Peyer's patch (tissue), 4 donors: ENCODE data around the gene CFAP107. TPM values are rescaled to one million over a fixed set of nuclear protein-coding genes. Genes with fewer than 3 reads are reported as not detected.
"Not testable (repeated sequence)": the region's sequence is repeated elsewhere in the genome, so short reads cannot be mapped to it uniquely, and the experiment has no call there.

Experiments
- DNase-seq, 3 donors: peaks; one replicate each; pipeline ENCODE4 v3.0.0-alpha.2; 2017 to 2019
- H3K27ac ChIP-seq, 4 donors: fragments of 200-600 bp; sonication (generic); one replicate each; pipeline ENCODE4 v1.5.1; 2016 to 2019
- H3K27me3 ChIP-seq, 2 donors: fragments of 200-600 bp; sonication (generic); one replicate each; pipeline ENCODE4 v1.5.1; 2019
- H3K36me3 ChIP-seq, 3 donors: fragments of 200-600 bp; sonication (generic); one replicate each; pipeline ENCODE4 v1.5.1; 2016 to 2019
- H3K4me1 ChIP-seq, 4 donors: fragments of 200-600 bp; sonication (generic); one replicate each; pipeline ENCODE4 v1.5.1; 2016 to 2019
- H3K4me3 ChIP-seq, 4 donors: fragments of 200-600 bp; sonication (generic); 1 replicate in 3 of 4; 2 replicates in 1 of 4; pipeline ENCODE4 v1.5.1; 2016 to 2019; ENCODE audit warnings: mild to moderate bottlenecking in 1 of 4
- H3K9me3 ChIP-seq, 4 donors: fragments of 200-600 bp; sonication (generic); one replicate each; pipeline ENCODE4 v1.5.1; 2016 to 2019; ENCODE audit warnings: mild to moderate bottlenecking in 1 of 4
- POLR2A ChIP-seq, 2 donors: fragments of 450-650 bp; IDR thresholded peaks; one replicate each; pipeline ENCODE4 v1.5.1; 2017; ENCODE audit warnings: antibody characterized with exemption in 2 of 2, mild to moderate bottlenecking in 2 of 2, moderate library complexity in 2 of 2
- total RNA-seq, 4 donors: library from RNA; depleted of rRNA; stranded (reverse); fragments of >200 nt; gene quantifications; one replicate each; pipeline ENCODE4 v1.1.0, GENCODE V29; 2016
- TF ChIP-seq, protein P1 (sequence below), 6 experiments: fragments of 450-650 bp in 4 of 6; fragments of 200-600 bp in 2 of 6; sonication (generic) in 1 of 6; IDR thresholded peaks; one replicate each; pipeline ENCODE4 v1.5.1; 2017 to 2019; ENCODE audit warnings: antibody characterized with exemption in 6 of 6, mild to moderate bottlenecking in 3 of 6, moderate library complexity in 1 of 6

CFAP107 gene
- total RNA-seq, 4 donors from 2014 or later, result not detected

DNA sequence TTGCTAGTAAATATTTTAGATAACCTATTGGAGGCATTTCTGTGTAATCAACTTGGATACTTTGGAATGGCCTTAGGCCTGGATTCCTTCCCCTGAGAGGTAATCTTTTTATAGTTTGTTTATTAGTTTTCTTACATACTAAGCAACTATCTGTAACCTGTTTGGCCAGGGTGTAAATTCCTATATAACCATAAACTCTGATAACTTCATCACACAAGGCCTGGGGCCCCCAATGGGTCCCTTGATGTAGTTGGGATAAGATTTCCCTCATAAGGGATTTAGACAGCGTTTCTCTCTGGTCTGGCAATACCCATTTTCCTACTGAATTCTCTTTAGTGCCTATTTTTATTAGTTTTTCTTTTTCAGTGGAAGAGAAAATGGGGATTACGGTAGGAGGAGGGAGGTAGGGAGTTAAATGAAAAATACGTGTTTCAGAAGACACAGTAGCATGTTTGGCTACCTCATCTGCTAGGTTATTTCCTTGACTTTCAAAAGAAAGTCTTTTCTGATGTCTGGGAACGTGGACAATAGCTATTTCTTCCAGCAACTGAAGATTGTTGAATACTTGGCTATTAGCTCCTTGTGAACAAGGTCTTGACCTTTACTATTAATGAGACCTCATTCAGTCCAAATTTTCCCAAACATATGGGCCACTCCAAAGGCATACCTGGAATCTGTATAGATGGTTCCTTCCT, 37.5 kb upstream of the CFAP107 start:
- H3K27me3 ChIP-seq, result no peaks in the 10 kb centered on the region
- DNase-seq, result no peak
- no peak overlapping the region for H3K27ac ChIP-seq
- no peaks in the 10 kb centered on the region for H3K36me3 ChIP-seq
- H3K4me1 ChIP-seq, result no peaks in the 10 kb centered on the region
- peaks cover 0 to 3% (median 0%) of the 10 kb centered on the region in 4 donors for H3K9me3 ChIP-seq
- TF ChIP-seq, protein P1, sequence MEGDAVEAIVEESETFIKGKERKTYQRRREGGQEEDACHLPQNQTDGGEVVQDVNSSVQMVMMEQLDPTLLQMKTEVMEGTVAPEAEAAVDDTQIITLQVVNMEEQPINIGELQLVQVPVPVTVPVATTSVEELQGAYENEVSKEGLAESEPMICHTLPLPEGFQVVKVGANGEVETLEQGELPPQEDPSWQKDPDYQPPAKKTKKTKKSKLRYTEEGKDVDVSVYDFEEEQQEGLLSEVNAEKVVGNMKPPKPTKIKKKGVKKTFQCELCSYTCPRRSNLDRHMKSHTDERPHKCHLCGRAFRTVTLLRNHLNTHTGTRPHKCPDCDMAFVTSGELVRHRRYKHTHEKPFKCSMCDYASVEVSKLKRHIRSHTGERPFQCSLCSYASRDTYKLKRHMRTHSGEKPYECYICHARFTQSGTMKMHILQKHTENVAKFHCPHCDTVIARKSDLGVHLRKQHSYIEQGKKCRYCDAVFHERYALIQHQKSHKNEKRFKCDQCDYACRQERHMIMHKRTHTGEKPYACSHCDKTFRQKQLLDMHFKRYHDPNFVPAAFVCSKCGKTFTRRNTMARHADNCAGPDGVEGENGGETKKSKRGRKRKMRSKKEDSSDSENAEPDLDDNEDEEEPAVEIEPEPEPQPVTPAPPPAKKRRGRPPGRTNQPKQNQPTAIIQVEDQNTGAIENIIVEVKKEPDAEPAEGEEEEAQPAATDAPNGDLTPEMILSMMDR (IDR thresholded peaks at IDR 0.05), result no peak
- no peak for TF ChIP-seq POLR2A (IDR thresholded peaks at IDR 0.05)
- H3K4me3 ChIP-seq, result no peak overlapping the region

DNA sequence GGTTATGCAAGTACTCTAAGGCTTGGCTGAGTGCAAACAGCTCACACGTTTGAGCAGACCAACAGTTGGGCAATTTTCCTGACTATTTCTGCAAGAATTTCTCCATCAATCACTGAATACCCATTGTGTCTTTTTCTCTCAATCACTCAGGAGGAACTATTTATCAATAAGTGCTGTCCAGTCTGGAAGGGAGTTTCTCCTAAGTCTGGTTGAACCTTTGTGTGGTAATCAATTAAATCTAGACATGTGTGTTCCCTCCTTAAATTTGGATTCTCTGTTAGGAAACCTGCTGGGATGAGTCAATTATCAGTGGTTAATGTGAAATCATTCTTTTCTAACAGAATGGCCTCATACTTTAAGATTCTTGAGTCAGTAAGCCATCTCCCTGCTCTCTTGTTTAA, 36.9 kb upstream of the CFAP107 start:
- no peak overlapping the region for H3K27ac ChIP-seq
- no peak for DNase-seq
- H3K4me3 ChIP-seq, result no peak overlapping the region
- no peak for TF ChIP-seq POLR2A (IDR thresholded peaks at IDR 0.05)
- TF ChIP-seq, protein P1 (IDR thresholded peaks at IDR 0.05), result no peak
- no peaks in the 10 kb centered on the region for H3K36me3 ChIP-seq
- no peaks in the 10 kb centered on the region for H3K27me3 ChIP-seq
- no peaks in the 10 kb centered on the region for H3K9me3 ChIP-seq
- H3K4me1 ChIP-seq, result no peaks in the 10 kb centered on the region

DNA sequence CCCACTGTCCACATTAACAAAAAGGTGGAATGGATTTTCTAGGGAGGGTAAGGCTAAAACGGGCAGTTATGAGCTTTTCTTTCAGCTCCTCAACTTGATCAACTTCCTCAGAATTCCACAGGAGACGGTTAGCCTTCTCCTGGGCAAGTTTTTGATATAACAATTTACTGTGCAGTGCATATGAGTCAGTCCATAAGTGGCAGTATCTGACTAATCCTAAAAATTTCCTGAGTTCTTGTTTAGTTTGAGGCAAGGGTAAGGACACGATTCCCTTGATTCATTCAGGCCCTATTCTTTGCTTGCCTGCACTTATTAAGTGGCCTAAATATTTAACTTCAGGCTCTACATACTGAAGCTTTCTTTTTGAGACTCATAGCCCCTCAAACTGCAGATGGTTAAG, 36.3 kb upstream of the CFAP107 start:
- H3K27me3 ChIP-seq, result no peaks in the 10 kb centered on the region
- no peaks in the 10 kb centered on the region for H3K36me3 ChIP-seq
- TF ChIP-seq POLR2A (IDR thresholded peaks at IDR 0.05), result no peak
- TF ChIP-seq, protein P1 (IDR thresholded peaks at IDR 0.05), result no peak
- H3K4me3 ChIP-seq, result no peak overlapping the region
- no peak overlapping the region for H3K27ac ChIP-seq
- H3K4me1 ChIP-seq, result no peaks in the 10 kb centered on the region
- no peak for DNase-seq
- H3K9me3 ChIP-seq, result no peaks in the 10 kb centered on the region

DNA sequence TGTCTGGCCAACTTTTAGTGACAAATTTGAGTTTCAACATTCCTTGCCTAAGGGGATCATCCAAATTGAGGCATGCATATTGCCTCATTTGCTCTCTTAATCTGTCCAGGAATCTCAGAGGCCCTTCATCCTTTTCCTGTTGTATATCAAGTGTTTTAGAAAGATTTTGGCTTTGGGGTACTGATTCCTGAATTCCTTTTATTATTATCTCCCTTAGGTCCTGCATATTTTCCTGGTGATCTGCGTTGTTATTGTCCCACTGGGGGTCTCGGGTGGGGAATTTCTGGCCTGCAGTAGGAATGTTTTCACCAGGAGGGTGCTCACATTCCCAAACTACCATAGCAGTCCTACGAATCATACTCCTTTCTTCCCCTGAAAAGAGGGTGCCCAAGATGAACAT, 34.5 kb upstream of the CFAP107 start:
- no peaks in the 10 kb centered on the region for H3K36me3 ChIP-seq
- no peaks in the 10 kb centered on the region for H3K9me3 ChIP-seq
- no peak overlapping the region for H3K4me3 ChIP-seq
- H3K27me3 ChIP-seq, result no peaks in the 10 kb centered on the region
- no peak for DNase-seq
- no peak for TF ChIP-seq POLR2A (IDR thresholded peaks at IDR 0.05)
- no peak overlapping the region for H3K27ac ChIP-seq
- H3K4me1 ChIP-seq, result no peaks in the 10 kb centered on the region

DNA sequence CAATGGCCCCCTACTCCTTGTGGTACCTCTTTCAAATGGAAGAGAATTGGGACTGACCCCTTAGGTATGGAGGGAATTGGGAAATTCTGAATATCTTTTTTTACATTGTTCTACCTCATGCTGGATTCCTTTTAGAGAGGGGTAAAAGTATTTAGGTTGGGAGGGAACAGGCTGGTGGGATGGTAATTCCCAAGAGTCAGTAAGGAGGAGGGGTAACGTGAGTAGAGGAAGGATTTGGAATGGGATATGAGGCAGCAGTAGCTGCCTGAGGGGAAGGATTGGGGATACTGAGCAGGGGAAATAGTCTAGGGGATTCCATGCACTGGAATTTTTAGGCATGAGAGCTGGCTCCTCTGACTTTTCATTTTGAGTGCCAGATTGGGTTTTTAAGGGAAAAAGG, 33.9 kb upstream of the CFAP107 start:
- no peaks in the 10 kb centered on the region for H3K9me3 ChIP-seq
- H3K36me3 ChIP-seq, result no peaks in the 10 kb centered on the region
- no peak for TF ChIP-seq POLR2A (IDR thresholded peaks at IDR 0.05)
- TF ChIP-seq, protein P1 (IDR thresholded peaks at IDR 0.05), result no peak
- no peaks in the 10 kb centered on the region for H3K27me3 ChIP-seq
- H3K4me3 ChIP-seq, result no peak overlapping the region
- no peaks in the 10 kb centered on the region for H3K4me1 ChIP-seq
- H3K27ac ChIP-seq, result no peak overlapping the region
- DNase-seq, result no peak

DNA sequence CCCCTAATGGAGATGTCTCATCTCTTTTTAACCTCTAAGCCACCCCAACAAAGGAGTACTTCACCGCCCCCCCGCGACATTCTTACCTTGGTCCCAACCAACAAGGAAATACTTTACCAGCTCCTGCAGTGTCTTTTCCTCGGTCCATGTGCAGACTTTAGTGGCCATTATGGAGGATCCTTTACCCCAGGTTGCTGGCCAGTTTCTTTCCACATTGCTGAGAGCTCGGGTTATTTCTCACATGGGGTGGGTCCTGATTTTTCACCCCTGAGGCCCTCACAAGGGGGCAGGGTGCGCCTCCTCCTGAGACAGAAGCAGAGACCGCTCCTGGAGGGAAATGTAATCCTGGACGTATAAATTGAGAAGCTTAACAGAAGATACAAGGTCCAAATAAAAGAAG, 33.1 kb upstream of the CFAP107 start:
- no peak overlapping the region for H3K27ac ChIP-seq
- TF ChIP-seq, protein P1 (IDR thresholded peaks at IDR 0.05), result no peak
- no peak for TF ChIP-seq POLR2A (IDR thresholded peaks at IDR 0.05)
- H3K4me3 ChIP-seq, result no peak overlapping the region
- H3K9me3 ChIP-seq, result no peaks in the 10 kb centered on the region
- H3K36me3 ChIP-seq, result no peaks in the 10 kb centered on the region
- H3K4me1 ChIP-seq, result no peaks in the 10 kb centered on the region
- no peaks in the 10 kb centered on the region for H3K27me3 ChIP-seq
- DNase-seq, result no peak

DNA sequence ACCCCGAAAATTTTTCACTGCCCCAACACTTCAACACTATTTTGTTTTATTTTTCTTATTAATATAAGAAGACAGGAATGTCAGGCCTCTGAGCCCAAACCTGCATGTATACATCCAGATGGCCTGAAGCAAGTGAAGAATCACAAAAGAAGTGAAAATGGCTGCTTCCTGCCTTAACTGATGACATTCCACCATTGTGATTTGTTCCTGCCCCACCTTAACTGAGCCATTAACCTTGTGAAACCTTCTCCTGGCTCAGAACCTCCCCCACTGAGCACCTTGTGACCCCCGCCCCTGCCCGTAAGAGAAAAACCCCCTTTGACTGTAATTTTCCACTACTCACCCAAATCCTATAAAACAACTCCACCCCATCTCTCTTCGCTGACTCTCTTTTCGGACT, 32.3 kb upstream of the CFAP107 start:
- H3K4me3 ChIP-seq, H3K27me3 ChIP-seq, H3K4me1 ChIP-seq, DNase-seq, H3K36me3 ChIP-seq, H3K27ac ChIP-seq, H3K9me3 ChIP-seq: not testable (repeated sequence)
